ENCODE data around the gene GALK1.
"Not testable (repeated sequence)": the region's sequence is repeated elsewhere in the genome, so short reads cannot be mapped to it uniquely, and the experiment has no call there.

The GALK1 gene

DNA sequence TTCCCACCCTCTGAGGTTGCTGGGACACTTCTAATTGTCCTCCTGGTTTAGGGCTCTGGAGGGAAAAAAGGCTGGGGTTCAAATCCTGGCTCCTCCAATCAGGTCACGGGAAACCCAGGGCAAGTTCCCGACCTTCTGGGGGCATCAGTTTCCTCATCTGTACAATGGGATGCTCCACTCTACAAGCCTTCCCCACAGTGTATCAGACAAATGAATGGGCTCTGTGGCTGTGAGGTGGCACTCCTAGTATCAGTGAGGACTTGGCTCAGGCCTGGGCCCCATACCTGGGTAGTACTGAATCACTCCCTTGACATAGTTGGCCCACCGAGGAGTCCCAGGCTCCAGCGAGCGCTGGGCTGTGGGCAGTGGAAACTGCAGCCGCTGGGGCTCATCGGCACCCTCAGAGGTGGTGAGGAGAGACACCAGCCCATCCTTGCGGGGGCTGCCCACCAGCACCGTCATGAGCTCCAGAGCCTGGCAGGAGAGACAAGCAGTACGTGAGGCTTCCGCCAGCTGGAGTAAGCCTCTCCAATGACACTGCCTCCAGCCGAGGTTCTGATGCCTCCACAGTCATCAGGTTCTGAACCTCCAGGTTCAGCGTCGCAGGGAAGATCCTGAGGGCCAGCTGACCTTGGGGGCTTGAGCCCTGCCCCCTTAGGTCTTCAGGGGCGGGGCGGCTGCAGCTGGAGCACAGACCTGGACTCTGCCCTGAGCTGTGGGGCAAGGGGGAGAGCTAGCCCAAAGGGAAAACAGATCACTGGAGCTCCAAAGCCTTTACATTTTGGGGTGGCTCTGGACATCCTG, 1.2 kb downstream of the GALK1 start:
- DNase-seq: no peak

DNA sequence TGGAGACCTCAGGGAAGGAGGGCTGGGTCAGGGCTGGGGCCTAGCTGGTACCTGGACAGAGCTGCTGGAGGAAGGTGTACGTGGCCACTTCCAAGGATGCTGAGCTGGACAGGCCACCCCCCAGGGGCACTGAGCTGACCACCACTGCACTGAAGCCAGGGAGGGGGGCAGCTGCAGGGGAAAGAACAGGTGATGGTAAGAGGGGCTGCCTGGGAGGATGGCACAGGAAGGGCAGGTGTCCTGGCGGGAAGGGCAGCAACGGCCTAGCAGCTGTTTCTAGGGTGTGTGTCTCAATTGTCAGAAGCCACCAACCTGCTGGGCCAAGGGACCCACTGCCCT, 1.8 kb downstream of the GALK1 start:
- DNase-seq: no peak

DNA sequence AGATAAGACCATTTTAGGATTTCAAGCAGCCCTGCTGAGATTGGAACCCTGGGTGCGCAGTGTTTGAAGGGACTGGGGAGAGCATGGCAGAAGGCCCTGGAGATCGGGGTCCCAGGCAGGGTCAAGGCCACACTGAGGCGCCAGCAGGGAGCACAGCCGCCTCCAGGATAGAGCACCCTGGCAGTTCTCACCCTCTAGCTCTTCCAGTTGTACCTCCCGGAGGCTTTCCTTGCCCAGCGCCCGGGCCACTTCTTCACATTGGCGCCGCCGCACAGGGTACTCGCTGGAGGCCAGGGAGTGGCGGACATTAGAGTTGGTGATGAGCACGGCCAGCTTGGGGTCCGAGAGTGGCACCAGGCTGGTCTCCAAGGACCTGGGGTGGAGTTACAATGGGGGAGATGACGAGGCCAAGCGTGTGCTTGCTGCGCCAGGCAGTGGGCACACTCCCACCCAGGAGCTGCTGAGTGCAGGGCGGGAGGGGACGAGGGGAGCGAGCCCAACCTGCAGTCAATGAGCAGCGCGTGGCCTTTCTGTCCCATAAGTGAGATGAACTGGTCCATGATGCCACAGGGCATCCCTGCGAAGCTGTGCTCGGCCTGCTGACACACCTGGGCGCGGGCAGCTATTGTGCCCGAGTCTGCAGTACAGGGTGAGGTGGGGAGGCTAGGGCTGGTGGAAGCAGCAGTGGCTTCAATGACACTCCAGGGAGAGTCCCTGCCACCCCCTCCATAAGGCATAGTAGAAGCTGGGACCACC, 2.3 kb downstream of the GALK1 start:
- no peak for DNase-seq

DNA sequence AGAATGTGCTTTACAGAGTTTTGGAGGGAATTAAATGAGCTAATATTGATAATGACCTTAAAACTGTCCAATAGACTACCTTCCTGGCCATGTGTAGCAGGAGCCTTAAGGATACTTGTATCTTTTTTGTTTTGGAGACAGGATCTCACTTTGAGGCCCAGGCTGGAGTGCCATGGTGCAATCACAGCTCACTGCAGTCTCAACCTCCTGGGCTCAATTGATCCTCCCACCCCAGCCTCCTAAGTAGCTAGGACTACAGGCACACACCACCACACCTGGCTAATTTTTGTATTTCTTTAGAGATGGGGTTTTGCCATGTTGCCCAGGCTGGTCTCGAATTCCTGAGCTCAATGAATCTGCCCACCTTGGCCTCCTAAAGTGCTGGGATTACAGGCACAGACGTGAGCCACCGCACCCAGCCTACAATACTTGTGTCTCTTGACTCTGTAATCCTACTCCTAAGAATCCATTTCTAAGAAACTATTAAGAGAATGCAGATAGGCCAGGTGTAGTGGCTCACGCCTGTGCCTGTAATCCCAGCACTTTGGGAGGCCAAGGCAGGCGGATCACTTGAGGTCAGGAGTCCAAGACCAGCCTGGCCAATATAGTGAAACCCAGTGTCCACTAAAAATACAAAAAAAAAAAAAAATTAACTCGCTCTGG, 4.9 kb downstream of the GALK1 start:
- not testable (repeated sequence) for DNase-seq

DNA sequence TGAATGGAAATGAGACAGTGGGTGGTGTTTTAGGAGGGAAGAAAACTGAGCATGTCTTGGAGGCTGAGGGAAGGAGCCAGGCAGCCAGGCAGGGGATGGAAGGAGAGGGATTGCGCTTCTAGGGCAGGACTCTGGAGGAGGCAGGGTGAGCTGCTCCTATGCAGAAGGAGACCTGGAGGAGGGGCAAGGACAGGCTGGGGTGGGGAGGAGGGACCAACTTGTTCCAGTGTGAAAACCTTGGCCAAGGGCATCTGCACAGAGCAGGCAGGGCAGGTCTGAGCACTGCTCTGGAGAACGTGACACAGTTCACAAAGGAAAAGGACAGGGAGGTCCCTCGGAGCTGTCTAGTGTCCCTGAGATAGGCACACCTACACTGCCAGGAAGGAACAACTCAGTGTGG, 5.5 kb downstream of the GALK1 start:
- no peak for DNase-seq

DNA sequence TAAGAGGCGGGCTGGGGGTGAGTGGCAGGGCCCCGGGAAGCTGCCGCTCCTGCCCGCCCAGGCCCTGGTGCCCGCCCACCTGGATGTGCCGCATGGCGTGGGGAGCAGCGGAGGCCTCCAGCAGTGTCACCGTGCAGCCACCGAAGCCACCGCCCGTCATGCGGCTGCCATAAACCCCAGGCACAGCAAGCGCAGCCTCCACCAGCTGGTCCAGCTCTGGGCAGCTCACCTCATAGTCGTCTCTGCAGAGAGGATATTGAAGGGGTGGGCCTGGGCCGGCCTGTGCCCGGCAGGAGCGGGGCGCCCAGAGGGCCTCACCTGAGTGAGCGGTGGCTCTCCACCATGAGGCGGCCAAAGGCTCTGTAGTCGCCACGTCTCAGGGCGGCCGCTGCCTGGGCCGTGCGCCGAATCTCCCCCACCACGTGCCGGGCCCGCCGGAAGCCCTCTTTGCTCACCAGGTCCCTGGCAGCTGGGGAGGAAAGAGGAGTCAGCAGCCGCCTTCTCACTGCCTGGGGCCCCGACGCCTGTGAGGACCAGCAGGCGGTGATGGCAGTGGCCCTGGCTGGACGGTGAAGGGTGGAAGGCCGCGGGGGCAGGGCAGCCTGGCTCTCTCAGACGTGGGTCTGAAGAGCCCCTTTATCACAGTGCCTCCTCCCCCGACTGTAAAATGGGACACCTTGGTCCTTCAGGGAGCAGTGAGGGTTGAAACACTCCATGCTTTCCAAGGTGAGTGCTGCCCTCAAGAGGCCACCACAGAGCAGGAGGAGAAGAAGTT, 6.7 kb downstream of the GALK1 start:
- no peak for DNase-seq

DNA sequence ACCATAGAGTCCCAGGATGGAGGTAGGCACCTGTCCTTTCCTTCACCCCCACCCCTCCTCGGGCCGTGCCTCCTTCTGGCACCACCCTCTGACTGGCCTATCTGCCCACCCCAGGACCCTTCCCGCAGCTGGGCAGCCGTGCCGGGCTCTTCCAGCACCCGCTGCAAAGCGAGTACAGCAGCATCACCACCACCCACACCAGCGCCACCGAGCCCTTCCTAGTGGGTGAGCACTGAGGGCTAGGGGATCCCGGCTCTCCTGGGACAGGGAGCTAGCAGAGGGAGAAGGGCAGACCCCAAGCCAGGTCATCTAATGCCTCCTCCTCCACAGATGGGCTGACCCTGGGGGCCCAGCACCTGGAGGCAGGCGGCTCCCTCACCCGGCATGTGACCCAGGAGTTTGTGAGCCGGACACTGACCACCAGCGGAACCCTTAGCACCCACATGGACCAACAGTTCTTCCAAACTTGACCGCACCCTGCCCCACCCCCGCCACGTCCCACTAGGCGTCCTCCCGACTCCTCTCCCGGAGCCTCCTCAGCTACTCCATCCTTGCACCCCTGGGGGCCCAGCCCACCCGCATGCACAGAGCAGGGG, 7.8 kb downstream of the GALK1 start:
- DNase-seq: no peak

DNA sequence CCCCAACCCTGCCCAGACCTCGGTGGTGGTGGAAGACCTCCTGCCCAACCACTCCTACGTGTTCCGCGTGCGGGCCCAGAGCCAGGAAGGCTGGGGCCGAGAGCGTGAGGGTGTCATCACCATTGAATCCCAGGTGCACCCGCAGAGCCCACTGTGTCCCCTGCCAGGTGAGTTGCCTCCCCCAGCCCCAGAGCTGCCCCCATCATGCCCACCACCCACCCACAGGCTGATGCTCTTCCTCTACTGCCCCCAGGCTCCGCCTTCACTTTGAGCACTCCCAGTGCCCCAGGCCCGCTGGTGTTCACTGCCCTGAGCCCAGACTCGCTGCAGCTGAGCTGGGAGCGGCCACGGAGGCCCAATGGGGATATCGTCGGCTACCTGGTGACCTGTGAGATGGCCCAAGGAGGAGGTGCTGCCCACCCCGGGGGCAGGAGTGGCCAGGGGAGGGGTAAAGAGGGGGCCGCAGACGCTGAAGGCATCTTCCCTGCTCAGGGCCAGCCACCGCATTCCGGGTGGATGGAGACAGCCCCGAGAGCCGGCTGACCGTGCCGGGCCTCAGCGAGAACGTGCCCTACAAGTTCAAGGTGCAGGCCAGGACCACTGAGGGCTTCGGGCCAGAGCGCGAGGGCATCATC, 8.4 kb downstream of the GALK1 start:
- DNase-seq: no peak

DNA sequence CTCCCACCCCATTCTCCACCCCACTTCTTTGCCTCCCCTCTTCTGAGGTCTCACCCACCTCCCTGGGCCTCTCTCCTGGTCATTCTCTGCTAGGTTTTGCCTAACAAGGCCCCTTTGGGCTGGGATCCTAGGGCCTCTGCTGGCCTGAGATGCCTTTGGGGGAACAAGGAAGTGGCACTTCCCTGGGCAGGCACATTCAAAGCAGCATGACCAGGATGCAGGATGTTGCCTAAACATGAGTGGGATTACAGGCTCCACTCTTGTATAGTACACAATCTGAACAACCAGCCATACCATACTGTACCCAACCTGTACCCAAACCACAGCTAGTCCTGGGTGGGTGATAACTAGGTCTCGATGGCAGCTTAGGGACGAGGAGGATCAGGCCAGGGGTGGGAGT, 9.0 kb downstream of the GALK1 start:
- no peak for DNase-seq

DNA sequence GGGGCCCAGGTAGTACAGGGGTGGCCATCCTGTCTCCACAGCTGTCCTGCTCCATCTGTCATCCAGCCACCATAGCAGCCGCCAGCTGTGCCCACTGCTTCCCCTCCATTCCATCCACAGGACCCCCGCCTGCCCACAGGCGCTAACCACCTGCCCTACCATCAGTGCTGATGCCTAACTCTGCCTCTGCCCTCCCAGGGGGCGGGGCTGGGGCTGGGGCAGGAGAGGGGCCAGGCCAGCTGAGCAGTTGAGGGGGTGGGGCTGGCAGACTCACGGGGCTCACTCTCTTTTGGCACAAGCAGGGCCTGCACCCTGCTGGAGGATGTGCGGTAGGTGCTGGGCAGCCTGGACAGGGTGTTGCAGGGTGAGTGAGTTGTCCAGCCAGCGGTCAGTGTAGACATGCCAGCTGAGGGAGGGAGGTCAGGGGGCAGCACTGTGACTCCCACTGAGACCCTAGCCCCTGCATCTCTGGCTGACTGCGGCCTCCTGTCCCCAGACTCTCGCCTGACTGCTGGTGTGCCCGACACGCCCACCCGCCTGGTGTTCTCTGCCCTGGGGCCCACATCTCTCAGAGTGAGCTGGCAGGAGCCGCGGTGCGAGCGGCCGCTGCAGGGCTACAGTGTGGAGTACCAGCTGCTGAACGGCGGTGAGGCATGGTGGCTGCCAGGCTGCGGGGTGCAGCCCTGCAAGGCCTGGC, 9.6 kb downstream of the GALK1 start:
- DNase-seq: no peak

DNA sequence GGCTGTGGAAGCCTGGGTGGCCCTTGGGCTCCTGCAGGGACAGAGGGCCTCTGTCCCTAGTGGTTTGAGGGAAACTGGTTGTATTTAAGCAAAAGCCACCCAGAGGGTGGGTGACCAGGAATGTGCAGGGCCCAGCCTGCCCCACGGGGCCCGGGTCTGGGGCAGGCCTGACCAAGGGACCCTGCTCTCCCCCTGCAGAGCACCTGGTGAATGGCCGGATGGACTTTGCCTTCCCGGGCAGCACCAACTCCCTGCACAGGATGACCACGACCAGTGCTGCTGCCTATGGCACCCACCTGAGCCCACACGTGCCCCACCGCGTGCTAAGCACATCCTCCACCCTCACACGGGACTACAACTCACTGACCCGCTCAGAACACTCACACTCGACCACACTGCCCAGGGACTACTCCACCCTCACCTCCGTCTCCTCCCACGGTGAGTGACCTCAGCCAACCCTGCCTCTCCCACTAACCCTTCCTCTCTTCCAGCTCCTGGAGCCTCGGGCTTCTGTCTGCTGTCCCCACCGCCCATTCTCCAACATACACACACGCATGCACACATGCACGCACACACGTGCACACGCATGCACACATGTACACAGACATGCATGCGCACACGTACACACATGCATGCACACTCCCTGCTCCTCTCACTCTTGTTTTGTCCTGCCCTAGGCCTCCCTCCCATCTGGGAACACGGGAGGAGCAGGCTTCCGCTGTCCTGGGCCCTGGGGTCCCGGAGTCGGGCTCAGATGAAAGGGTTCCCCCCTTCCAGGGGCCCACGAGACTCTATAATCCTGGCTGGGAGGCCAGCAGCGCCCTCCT, 10.4 kb downstream of the GALK1 start:
- no peak for DNase-seq

DNA sequence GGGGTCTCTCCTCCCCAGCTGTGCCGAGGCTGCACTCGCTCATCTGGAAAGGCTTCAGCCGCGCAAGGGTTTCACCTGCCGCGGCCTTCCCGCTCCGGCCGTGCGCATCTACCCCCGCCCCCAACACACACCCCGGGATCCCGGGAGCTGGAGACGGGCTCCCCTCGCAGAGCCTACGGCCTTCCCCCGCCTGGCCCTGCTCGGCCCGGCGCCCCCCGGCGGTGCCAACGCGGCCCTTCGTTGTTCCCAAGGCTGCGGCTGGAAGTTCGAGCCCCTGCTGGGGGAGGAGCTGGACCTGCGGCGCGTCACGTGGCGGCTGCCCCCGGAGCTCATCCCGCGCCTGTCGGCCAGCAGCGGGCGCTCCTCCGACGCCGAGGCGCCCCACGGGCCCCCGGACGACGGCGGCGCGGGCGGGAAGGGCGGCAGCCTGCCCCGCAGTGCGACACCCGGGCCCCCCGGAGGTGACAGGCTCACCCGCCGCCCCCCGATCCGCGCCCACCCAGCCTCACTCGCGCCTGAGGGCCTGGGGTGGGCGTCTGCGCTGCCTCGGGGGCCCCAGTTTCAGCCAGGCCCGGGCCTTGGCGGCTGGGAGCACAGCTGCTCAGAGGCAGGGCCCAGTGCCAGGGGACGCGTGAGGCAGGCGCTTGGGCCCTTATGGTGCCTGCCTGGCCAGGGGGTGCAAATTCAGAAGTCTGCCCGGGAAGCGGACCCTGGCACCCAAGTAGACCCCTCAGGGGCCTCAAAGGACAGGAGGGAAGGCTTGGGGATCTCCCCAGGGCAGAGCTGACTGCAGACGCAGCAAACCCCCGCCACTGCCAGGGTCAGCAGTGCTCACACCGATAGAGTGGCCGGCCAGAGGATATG, 11.2 kb downstream of the GALK1 start:
- peak; percentile 60 for DNase-seq

DNA sequence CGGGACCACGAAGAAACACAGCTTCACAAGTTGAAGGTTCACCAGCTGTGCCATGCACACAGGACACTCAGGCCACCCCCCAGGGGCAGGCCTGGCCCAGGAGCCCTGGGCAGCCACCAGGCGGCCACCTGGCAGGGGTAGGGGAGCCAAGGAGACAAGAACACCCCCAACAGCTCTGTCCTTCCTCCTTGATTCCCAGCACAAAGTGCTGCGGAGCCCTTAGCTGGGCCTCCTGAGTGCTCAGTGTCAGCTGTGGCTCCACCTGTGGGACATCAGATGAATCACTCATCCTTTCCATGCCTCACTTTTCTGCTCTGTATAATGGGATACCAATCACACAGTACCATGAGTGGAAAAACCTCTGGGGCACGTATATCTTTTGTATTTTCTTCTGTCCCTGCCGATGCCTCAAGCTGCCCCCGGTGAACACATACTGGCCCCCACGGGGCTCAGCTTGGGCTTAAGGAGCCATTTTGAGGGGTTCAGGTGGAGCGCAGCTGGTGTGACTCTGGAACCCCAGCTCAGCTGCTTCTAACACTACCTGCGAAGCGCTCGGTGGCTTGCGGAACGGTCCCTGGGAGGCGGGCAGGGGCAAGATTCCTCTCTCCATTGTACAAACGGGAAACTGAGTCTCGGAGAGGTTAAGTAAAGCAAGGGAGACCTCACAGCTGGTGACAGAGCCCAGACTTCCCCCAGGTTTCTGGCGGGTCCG, 12.0 kb downstream of the GALK1 start:
- DNase-seq: no peak

DNA sequence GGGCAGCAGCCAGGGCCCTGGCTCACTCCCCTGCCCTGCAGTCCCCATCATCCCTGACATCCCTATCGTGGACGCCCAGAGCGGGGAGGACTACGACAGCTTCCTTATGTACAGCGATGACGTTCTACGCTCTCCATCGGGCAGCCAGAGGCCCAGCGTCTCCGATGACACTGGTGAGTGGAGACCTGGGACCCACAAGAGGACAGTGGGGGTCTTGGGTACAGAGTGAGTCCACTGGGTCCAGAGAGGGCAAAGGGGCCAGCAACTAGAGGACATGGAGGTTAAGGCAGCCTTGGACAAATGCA, 12.6 kb downstream of the GALK1 start:
- DNase-seq: no peak

DNA sequence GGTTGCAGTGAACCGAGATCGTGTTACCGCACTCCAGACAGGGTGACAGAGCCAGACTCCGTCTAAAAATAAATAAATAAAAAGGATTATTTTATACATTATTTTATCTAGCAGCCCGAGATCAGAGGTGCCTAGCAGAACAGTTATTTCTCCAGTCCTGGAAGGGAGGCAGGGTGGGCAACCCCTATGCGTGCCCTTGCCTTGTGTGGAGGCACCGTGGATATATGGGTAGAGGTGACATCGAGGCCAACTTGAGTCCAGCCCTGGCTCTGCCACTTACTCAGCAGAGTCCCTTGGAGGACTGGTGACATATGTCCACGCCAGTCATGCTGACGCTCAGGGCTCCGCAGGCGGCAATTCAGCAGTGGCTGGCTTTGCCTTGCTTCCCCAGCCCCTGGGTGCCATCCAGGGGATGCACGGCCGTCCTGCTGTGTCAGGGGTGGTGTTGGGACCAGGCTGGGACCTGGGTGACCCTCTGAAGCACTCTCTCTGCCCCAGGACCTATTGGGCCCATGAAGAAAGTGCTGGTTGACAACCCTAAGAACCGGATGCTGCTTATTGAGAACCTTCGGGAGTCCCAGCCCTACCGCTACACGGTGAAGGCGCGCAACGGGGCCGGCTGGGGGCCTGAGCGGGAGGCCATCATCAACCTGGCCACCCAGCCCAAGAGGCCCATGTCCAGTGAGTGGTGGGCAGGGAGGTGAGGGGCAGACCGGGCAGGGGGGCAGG, 13.2 kb downstream of the GALK1 start:
- no peak for DNase-seq

DNA sequence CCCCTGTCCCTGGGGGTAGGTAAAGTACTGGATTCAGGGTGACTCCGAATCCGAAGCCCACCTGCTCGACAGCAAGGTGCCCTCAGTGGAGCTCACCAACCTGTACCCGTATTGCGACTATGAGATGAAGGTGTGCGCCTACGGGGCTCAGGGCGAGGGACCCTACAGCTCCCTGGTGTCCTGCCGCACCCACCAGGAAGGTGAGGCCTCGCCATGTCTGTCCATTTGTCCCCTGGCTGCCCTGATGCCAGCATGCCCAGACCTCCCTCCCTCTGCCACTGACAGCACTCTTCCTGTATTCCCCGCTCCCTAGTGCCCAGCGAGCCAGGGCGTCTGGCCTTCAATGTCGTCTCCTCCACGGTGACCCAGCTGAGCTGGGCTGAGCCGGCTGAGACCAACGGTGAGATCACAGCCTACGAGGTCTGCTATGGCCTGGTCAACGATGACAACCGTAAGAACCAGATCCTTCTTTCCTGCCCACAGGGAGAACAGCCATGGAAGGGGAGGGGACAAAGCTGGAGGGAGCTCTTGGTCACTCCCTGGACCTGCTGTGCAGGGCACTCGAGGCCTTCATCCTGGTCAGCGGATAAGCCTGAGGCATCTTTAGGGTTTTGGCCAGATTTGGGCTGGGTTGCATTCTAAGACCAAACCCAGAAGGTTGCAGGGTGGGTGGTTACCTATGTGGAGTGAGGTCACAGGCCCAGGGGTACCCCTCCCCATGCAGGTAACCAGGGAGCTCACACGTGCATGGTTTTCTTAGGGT, 14.2 kb downstream of the GALK1 start:
- DNase-seq: no peak

DNA sequence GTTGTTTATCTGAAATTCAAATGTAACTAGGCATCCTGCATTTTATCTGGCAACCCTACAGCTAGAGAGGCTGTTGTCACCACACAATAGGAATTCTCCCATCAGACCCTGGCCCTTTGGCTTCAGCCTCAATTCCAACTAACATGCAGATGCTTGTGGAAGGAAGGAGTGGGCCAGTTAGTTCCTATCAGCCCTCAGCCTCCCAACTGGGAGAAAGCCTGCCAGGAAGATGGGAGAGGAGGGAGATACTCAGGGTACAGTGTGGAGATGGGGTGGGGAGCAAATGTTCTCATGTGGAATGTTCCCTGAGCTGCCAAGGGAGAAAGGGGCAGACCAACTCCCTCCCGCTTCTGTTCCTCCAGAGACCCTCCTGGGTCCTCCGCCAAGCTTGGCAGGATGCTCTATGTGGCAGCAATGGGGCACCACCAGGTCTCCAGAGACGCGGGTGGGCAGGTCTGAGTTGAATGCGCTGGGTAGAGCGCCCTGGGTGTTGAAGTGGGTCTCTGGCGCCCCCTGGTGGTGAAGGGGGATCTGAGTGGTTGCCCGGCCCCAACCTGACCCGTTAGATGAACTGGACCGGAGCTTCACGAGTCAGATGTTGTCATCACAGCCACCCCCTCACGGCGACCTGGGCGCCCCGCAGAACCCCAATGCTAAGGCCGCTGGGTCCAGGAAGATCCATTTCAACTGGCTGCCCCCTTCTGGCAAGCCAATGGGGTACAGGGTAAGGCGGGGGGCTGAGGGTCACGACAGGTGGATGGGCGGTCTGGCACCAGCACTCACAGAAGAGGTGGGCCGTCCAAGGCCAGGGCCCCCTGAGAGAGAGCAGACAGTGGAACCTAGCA, 15.2 kb downstream of the GALK1 start:
- DNase-seq: peak; percentile 89

All from effector CD4-positive, alpha-beta T cell (primary cell).